DOHH2 (cell line): Measurements from ENCODE around the gene RAC2.

ENCODE experiments used
- H3F3A ChIP-seq: fragments of 200-600 bp; sonication (generic), shearing (Covaris generic); 2 replicates; pipeline ENCODE4 v1.6.0; 2016; ENCODE audit warnings: antibody characterized with exemption, mild to moderate bottlenecking; ENCODE audit not compliant: control insufficient read depth, insufficient read depth
- H3K27ac ChIP-seq: fragments of 200-600 bp; sonication (generic); 2 replicates; pipeline ENCODE4 v1.5.1; 2014; ENCODE audit warnings: low read depth, mild to moderate bottlenecking, low read length, moderate library complexity
- H3K27me3 ChIP-seq: fragments of 200-600 bp; sonication (generic); 2 replicates; pipeline ENCODE4 v1.6.1; 2014; ENCODE audit warnings: mild to moderate bottlenecking, low read length, mixed read lengths; ENCODE audit not compliant: control insufficient read depth
- H3K36me3 ChIP-seq: fragments of 200-600 bp; sonication (generic); 2 replicates; pipeline ENCODE4 v1.6.1; 2014; ENCODE audit warnings: mild to moderate bottlenecking, low read length, moderate library complexity, mixed read lengths; ENCODE audit not compliant: control insufficient read depth
- H3K4me1 ChIP-seq: fragments of 200-600 bp; sonication (generic); 2 replicates; pipeline ENCODE4 v1.6.1; 2014; ENCODE audit warnings: mild to moderate bottlenecking, low read length, mixed read lengths; ENCODE audit not compliant: control insufficient read depth
- H3K4me2 ChIP-seq: fragments of 200-600 bp; sonication (generic); 2 replicates; pipeline ENCODE4 v1.6.0; 2014; ENCODE audit warnings: mild to moderate bottlenecking, low read length, moderate library complexity
- H3K4me3 ChIP-seq: fragments of 200-600 bp; sonication (generic); 2 replicates; pipeline ENCODE4 v1.5.1; 2014; ENCODE audit warnings: mild to moderate bottlenecking, low read length, mixed read lengths
- H3K79me2 ChIP-seq: fragments of 200-600 bp; sonication (generic); 2 replicates; pipeline ENCODE4 v1.6.1; 2014; ENCODE audit warnings: mild to moderate bottlenecking, low read length, mixed read lengths; ENCODE audit not compliant: control insufficient read depth
- H3K9me2 ChIP-seq: fragments of 200-600 bp; sonication (generic); replicated peaks from 2 replicates; pipeline ENCODE4 v1.6.1; 2014; ENCODE audit warnings: mild to moderate bottlenecking, low read length, mixed read lengths; ENCODE audit not compliant: control insufficient read depth
- H3K9me3 ChIP-seq: fragments of 200-600 bp; sonication (generic); 2 replicates; pipeline ENCODE4 v1.6.1; 2014; ENCODE audit warnings: antibody characterized with exemption, low read length, mixed read lengths; ENCODE audit not compliant: control insufficient read depth, insufficient read depth
- H4K20me1 ChIP-seq: fragments of 200-600 bp; sonication (generic); 2 replicates; pipeline ENCODE4 v1.6.0; 2014; ENCODE audit warnings: low read depth, mild to moderate bottlenecking, antibody characterized with exemption, low read length, moderate library complexity; ENCODE audit not compliant: control insufficient read depth, insufficient read depth
- CTCF ChIP-seq: fragments of 200-600 bp; sonication (generic); IDR thresholded peaks from one replicate; pipeline ENCODE4 v1.5.1; 2014; ENCODE audit warnings: antibody characterized with exemption, mild to moderate bottlenecking, low read depth, low read length; ENCODE audit not compliant: poor library complexity, severe bottlenecking
- EZH2phosphoT487 ChIP-seq: fragments of 200-600 bp; sonication (generic); IDR thresholded peaks from 2 replicates; pipeline ENCODE4 v1.6.1; 2017; ENCODE audit warnings: borderline replicate concordance, mild to moderate bottlenecking, antibody characterized with exemption, low read length, moderate library complexity, mixed read lengths

Gene RAC2

DNA sequence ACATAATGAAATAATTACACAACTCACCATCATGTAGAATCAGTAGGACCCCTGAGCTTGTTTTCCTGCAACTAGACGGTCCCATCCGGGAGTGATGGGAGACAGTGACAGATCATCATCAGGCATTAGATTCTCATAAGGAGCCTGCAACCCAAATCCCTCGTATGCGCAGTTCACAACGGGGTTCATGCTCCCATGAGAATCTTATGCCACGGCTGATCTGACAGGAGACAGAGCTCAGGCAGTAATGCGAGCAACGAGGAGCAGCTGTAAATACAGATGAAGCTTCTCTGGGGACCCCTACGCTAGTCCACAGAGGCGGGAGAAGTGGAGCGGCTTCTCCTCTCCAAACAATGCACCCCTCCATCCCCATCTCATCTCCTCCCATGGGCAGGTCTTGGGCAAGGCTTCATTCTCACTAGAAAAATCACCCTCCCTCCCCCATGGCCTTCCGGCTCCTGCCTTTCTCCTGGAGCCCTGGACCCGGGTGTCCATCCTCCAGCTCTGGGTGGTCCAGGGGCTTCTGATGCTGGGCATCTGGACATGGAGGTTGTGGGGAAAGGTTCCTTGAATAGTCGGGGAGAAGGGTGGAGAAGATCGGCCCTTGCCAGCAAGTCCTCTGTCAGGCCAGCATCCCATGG, 16.2 kb upstream of the RAC2 start:
- Histone ChIP-seq H3K4me2 (peak overlapping the region; percentile 26; the same call in 1 of the 2 replicates), H4K20me1 (no peaks in the 10 kb centered on the region), H3K9me3 (peaks cover 13% of the 10 kb centered on the region), H3K9me2 (no peaks in the 10 kb centered on the region), H3K79me2 (no peaks in the 10 kb centered on the region), H3F3A (no peaks in the 10 kb centered on the region; the same call in 1 of the 2 replicates), H3K4me1 (peaks cover 30% of the 10 kb centered on the region), H3K27ac (no peak overlapping the region), H3K4me3 (no peak overlapping the region), H3K27me3 (peaks cover 14% of the 10 kb centered on the region), H3K36me3 (no peaks in the 10 kb centered on the region)
- TF ChIP-seq EZH2phosphoT487, result no peak

DNA sequence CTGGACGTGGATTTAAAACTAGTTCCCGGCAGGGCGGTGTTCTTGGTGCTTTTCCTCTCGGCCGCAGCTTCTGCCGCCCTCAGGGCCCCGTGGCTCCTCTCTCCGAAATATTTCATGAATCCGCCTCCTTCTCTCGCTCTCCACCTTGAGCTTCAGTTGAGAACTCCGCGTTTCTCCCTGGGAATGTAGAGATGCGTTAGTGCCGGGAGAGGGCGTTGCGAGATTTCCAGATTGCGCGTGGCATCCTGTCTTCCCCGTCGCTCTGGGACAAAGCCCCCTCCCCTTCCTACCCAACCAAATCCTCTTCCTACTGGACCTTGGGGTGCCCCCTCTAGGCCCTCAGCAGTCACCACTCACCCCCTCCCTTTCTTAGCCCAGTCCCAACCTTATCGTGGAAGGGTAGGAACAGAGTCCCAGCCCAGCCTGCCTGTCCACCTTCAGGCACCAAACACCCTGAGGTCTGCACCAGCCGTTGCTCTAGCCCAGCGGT, 15.5 kb upstream of the RAC2 start:
- Histone ChIP-seq H3K4me2 (peak overlapping the region; percentile 44), H3K27me3 (peaks cover 18% of the 10 kb centered on the region), H3K79me2 (no peaks in the 10 kb centered on the region), H3K36me3 (no peaks in the 10 kb centered on the region), H3K4me3 (no peak overlapping the region; the same call in 1 of the 2 replicates), H3K9me3 (peaks cover 11% of the 10 kb centered on the region), H3K27ac (no peak overlapping the region), H3F3A (no peaks in the 10 kb centered on the region; the same call in 1 of the 2 replicates), H3K4me1 (peaks cover 25% of the 10 kb centered on the region), H4K20me1 (no peaks in the 10 kb centered on the region), H3K9me2 (no peaks in the 10 kb centered on the region)
- TF ChIP-seq EZH2phosphoT487, result no peak
- peak; percentile 72 for TF ChIP-seq CTCF

- Histone ChIP-seq H3K4me3 (no peak overlapping the region), H3K36me3 (no peaks in the 10 kb centered on the region), H3K9me2 (no peaks in the 10 kb centered on the region), H3K27me3 (peaks cover 18% of the 10 kb centered on the region), H3K4me2 (peak overlapping the region; percentile 44), H3F3A (no peaks in the 10 kb centered on the region; the same call in 1 of the 2 replicates), H3K79me2 (no peaks in the 10 kb centered on the region), H3K4me1 (peaks cover 24% of the 10 kb centered on the region), H3K27ac (no peak overlapping the region), H3K9me3 (peaks cover 3% of the 10 kb centered on the region), H4K20me1 (no peaks in the 10 kb centered on the region)
- TF ChIP-seq EZH2phosphoT487 (no peak), CTCF (no peak)
Measured at GRCh38 chr22:37258753-37259401, 14.8 kb upstream of the RAC2 start.
